GM18505 (cell line): ENCODE results near the gene VAMP7.
"Not testable (repeated sequence)": the region's sequence is repeated elsewhere in the genome, so short reads cannot be mapped to it uniquely, and the experiment has no call there.

ENCODE experiments used
- ATAC-seq: cut with Tn5 transposase; IDR thresholded peaks from one replicate; pipeline ENCODE4 v1.9.1; 2021; ENCODE audit not compliant: unreplicated experiment
- POLR2A ChIP-seq: IDR thresholded peaks from 4 replicates; pipeline ENCODE4 v1.6.1; 2011; ENCODE audit warnings: borderline replicate concordance; ENCODE audit not compliant: insufficient read depth, insufficient read length; ENCODE audit errors: extremely low read depth

VAMP7 gene

DNA sequence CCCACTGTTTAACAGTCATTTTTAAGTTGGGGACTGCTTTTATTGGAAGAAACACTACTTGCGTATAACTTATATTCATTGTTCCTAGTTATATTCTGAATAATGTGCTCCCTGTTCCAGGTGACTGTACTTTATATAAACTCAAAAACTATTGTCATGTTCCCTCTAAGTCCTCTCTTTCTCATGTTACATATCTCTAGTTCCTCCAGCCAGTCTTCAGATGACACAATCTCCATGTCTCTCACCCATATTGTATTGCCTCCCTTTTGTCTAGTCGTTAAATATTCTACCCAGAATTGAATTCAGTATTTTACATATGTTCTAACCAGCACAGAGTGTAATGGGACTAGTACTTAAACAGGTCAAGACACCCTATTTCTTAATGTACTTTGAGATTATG is 5.3 kb downstream of the VAMP7 start:
- no peak for TF ChIP-seq POLR2A
- ATAC-seq = no peak

- no peak for TF ChIP-seq POLR2A
- ATAC-seq = no peak
Observed at GRCh38 chrX:155888139-155888538, 7.0 kb downstream of the VAMP7 start.

DNA sequence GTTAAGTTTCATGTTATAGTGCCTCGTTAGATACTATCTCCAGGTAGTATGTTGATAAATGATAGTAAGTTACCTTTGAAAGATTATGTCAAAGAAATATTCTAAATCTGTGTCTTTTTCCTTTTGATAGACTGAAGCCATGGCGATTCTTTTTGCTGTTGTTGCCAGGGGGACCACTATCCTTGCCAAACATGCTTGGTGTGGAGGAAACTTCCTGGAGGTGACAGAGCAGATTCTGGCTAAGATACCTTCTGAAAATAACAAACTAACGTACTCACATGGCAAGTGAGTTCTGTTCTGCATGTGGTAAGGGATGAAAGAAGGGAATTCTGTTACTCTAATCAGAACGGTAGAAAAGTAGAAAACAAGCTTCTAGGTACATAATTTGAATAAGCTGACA is 8.2 kb downstream of the VAMP7 start:
- TF ChIP-seq POLR2A = no peak
- no peak for ATAC-seq

GRCh38 chrX:155891446-155892210 is 10.5 kb downstream of the VAMP7 start:
- no peak for TF ChIP-seq POLR2A
- ATAC-seq = no peak

DNA sequence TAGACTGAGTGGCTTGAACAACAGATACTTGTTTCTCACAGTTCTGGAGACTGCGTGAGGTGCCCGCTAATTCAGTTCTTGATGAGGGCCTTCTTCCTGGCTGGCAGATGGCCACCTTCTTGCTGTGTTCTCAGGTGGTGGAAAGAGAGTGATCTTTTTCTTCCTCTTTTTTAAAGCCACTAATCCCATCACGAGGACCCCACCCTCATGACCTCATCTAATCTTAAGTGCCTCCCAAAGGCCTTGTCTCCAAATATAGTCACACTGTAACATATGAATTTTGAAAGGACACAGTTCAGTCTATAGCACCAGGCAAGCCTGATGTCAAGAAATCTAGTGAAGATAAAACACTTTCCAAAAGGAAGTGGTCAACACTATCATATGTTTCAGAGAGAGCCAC is 12.4 kb downstream of the VAMP7 start:
- ATAC-seq = no peak

DNA sequence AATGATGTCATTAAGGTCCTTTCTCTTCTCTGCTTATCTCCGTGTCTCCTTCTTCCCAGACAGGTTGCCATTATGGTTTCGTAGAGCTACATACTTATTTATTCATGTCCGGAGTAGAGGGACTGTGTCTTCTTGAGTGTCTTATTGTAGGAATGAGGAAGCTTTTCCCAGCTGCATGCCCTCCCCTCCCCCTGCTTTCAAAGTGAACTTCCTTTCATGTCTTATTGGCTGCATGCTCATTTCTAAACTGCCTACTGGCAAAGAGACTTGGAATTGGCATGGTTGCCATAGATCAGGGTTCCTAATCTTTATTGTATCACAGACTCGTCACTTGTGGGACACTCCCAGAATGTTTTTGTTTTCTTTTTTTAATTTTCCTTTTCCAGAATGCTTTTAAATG is 15.4 kb downstream of the VAMP7 start:
- no peak for TF ChIP-seq POLR2A
- no peak for ATAC-seq

More for the DNA sequence above, 12.4 kb downstream of the VAMP7 start:
- no peak for TF ChIP-seq POLR2A

- TF ChIP-seq POLR2A = no peak
- no peak for ATAC-seq
Observed at GRCh38 chrX:155899366-155899765, 18.2 kb downstream of the VAMP7 start.

DNA sequence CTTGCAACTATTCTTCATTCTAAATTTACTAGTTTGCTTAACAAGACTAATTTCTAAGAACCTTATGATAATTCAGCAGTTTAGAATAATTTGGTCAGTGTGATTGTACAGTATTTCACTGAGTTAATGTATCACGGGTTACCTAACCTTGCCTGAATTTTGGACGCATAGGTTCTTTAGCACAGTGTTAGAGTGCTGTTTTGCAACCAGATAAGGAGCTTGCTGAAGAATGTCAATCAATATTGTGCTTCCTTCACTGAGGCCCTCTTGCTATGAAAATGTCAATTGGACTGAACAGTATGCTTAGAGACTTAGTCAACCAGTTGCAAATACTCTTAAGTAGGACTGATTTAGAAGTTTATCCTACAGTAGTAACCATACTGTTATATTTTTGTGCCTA is 19.6 kb downstream of the VAMP7 start:
- no peak for TF ChIP-seq POLR2A
- ATAC-seq = no peak

DNA sequence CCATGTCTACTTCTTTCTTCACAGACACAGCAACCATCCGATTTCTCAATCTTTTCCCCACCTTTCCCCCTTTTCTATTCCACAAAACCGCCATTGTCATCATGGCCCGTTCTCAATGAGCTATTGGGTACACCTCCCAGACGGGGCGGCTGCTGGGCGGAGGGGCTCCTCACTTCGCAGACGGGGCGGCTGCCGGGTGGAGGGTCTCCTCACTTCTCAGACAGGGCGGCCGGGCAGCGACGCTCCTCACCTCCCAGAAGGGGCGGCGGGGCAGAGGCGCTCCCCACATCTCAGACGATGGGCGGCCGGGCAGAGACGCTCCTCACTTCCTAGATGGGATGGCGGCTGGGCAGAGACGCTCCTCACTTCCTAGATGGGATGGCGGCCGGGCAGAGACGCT is 26.5 kb downstream of the VAMP7 start:
- ATAC-seq = not testable (repeated sequence)

GRCh38 chrX:155923200-155923599 is 42.1 kb downstream of the VAMP7 start:
- TF ChIP-seq POLR2A = no peak
- no peak for ATAC-seq

- ATAC-seq = not testable (repeated sequence)
Observed at GRCh38 chrX:155930852-155931618, 49.9 kb downstream of the VAMP7 start.

DNA sequence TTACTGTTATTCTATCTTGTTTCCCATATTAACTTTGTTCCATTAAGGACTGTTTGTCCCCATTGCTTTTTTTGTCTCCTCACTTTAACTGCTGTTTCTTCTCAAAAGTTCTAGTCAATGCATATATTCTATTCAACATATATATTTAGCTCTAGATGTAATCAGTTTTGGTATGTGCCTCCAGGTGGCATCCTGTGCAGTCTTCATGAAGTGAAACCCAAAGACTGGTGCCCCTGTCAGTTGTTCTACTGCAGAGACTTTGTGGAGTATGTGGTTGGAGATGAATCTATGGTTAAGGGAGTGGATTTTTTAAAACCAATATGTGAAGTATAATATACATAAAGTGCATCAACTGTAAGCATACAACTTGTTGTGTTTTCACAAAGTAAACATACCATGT is 57.0 kb downstream of the VAMP7 start:
- ATAC-seq = no peak
- no peak for TF ChIP-seq POLR2A

DNA sequence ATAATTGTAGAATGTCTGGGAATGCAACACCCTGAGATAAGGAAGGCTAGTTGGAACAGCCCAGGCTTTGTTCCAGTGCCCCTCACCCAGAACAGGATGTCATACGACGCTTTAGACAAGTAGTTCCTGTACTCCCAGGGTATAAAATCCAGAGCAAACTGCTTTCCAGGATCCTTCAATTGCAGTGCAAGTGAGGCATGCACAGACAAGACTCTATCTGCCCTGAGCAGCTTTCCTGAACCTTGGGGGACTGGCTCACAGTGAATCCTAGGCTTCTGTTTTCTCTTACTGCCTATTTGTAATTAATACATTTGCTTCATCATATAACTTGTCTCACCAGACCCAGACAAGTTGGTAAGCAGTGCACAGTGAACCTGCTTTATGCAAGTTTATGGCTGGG is 68.0 kb downstream of the VAMP7 start:
- TF ChIP-seq POLR2A = no peak
- no peak for ATAC-seq

DNA sequence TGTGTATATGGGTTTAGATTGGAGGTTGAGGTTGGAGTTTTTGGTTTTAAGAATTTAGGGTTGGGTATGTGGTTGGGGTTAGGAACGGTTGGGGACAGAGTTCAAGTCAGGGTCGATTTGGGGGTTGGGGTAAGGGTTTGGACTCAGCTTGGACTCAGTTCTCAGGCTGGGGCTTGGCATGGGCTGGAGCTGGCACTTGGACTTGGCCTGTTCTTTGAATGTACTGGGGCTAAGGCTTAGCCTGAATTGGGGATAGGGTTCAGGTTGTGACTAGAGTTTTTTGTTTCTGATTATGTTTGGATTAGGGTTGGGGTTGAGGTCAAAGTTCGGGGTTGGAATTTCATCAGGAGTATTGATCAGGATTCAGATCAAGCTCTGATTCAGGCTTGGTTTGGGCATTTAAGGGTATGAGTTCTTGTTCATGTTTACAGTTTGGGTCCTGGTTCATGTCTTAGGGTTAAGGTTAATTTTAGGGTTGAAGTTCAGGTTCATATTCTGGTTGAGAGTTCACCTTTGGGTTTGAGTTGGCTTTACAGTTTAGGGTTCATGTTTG is 70.2 kb downstream of the VAMP7 start:
- ATAC-seq = no peak
- TF ChIP-seq POLR2A = no peak
